ENCODE results near the gene SERPINA12. TPM values are rescaled to one million over a fixed set of nuclear protein-coding genes. Genes with fewer than 3 reads are reported as not detected.

SERPINA12 gene
- total and polyA plus RNA-seq, 8 donors: 0.08 TPM; not detected in 7

DNA sequence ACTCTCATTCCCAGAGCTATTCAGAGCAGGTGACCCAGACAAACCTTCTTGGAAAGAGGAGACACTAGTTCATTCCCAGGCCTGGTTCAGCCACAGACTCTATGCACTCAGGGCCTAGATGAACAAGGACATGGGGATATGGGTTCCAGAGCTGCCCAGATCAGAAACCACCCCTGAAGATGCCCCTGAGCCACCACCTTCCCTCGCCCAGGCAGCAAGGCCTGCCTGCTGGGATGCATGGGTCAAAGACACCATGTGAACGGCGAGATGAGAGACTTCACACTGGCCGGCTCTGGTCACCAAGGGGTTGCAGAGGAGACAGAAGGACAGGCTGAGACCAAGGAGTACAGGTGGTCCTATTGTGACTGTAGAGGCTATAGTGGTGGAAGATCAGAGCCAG, 4.1 kb downstream of the SERPINA12 start:
- H3K4me3 ChIP-seq: no peak overlapping the region
- H3K9me3 ChIP-seq: no peaks in the 10 kb centered on the region
- H3K4me1 ChIP-seq: no peaks in the 10 kb centered on the region
- peaks cover 0 to 24% (median 0%) of the 10 kb centered on the region in 3 donors for H3K27me3 ChIP-seq
- H3K36me3 ChIP-seq: no peaks in the 10 kb centered on the region
- no peak for DNase-seq
- TF ChIP-seq CTCF (IDR thresholded peaks at IDR 0.05) (no peak), POLR2AphosphoS5 (IDR thresholded peaks at IDR 0.05) (no peak), EP300 (IDR thresholded peaks at IDR 0.05) (no peak), POLR2A (IDR thresholded peaks at IDR 0.05) (no peak)
- WGBS, 5 donors: 85 to 96% (median 89%) methylated on average over 4 of the region's 4 CpGs
- H3K27ac ChIP-seq: no peak overlapping the region
- intact Hi-C loops (cut with DNase I; ENCODE audit: low total_unique reads): no loop called here

DNA sequence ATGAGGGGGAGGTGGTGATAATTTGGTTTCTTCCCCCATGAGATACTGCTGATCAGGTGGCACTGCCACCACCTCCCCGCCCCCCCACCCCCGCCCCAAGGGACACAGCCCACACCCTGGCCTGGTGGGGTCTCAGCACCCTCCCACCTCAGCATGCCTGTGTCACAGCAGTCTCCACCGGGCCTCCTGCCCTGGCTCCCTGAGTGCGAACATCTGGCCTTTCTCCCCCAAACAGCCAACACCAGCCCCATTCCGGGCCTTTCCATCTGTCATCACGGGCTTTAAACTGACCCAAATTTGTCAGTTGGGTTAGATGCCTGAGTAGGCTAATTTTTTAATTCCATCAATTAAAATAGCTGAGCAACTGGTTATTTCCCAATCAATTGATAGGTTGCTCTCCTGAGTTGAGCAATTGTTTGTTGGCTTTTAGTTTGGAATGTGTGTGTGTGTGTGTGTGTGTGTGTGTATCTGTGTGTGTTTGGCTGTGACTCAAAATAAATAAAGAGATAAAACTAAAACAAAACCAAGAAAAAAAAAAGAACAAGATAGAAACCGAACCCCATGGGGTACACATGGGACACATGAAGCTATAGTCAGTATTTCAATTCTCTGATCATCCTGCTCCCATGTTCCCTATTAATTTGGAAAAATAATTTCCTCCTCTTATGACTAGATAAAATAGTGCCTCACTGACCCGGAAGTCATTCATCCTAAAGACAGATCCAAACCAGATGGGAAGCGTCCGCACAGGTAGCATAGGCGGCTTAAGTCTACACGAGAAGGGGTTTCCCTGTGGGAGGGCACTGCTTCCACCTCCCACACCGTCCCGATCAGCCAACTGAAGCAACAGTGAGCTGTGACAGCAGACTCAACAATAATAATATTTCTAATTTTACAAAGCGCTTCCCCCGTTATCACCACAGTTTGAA, 7.4 kb downstream of the SERPINA12 start:
- no peaks in the 10 kb centered on the region for H3K9me3 ChIP-seq
- WGBS, 5 donors: 63 to 75% (median 71%) methylated on average over 15 to 16 of the region's 16 CpGs
- no peak for DNase-seq
- H3K4me3 ChIP-seq: no peak overlapping the region
- H3K27ac ChIP-seq: no peak overlapping the region
- TF ChIP-seq POLR2AphosphoS5 (IDR thresholded peaks at IDR 0.05) (no peak), POLR2A (IDR thresholded peaks at IDR 0.05) (no peak), EP300 (IDR thresholded peaks at IDR 0.05) (no peak), CTCF (IDR thresholded peaks at IDR 0.05) (no peak)
- no peaks in the 10 kb centered on the region for H3K36me3 ChIP-seq
- intact Hi-C loops (cut with DNase I; ENCODE audit: low total_unique reads): no loop called here
- peaks cover 0 to 26% (median 0%) of the 10 kb centered on the region in 3 donors for H3K27me3 ChIP-seq
- no peaks in the 10 kb centered on the region for H3K4me1 ChIP-seq

- TF ChIP-seq CTCF (IDR thresholded peaks at IDR 0.05): no peak
- no peak for TF ChIP-seq POLR2AphosphoS5 (IDR thresholded peaks at IDR 0.05)
- TF ChIP-seq EP300 (IDR thresholded peaks at IDR 0.05): no peak
- TF ChIP-seq POLR2A (IDR thresholded peaks at IDR 0.05): no peak
- no peak for DNase-seq
- intact Hi-C loops (cut with DNase I; ENCODE audit: low total_unique reads): no loop called here
- Histone ChIP-seq H3K9me3 (no peaks in the 10 kb centered on the region), H3K4me1 (no peaks in the 10 kb centered on the region), H3K4me3 (no peak overlapping the region), H3K27me3 (peaks cover 0 to 19% (median 0%) of the 10 kb centered on the region in 3 donors), H3K36me3 (no peaks in the 10 kb centered on the region), H3K27ac (no peak overlapping the region)
- WGBS, 5 donors: 63 to 80% (median 74%) methylated on average over 2 to 3 of the region's 3 CpGs
These were observed 9.0 kb downstream of the SERPINA12 start for GRCh38 chr14:94500264-94500663.

- Histone ChIP-seq H3K27me3 (peaks cover 0 to 18% (median 0%) of the 10 kb centered on the region in 3 donors), H3K9me3 (no peaks in the 10 kb centered on the region), H3K4me1 (no peaks in the 10 kb centered on the region), H3K27ac (no peak overlapping the region), H3K4me3 (no peak overlapping the region), H3K36me3 (no peaks in the 10 kb centered on the region)
- no peak for DNase-seq
- TF ChIP-seq EP300 (IDR thresholded peaks at IDR 0.05): no peak
- no peak for TF ChIP-seq POLR2AphosphoS5 (IDR thresholded peaks at IDR 0.05)
- no peak for TF ChIP-seq POLR2A (IDR thresholded peaks at IDR 0.05)
- no peak for TF ChIP-seq CTCF (IDR thresholded peaks at IDR 0.05)
- WGBS, 5 donors: 62 to 80% (median 75%) methylated on average over 2 of the region's 2 CpGs
- intact Hi-C loops (cut with DNase I; ENCODE audit: low total_unique reads): no loop called here
These were observed 9.6 kb downstream of the SERPINA12 start for GRCh38 chr14:94499673-94500072.

Data from stomach (tissue), 9 donors.